Measurements from ENCODE around the gene ITPRID2. TPM values are rescaled to one million over a fixed set of nuclear protein-coding genes. Genes with fewer than 3 reads are reported as not detected.

The ITPRID2 gene
- polyA plus RNA-seq, 1 donor (not counting 4 experiments of a cell fraction or from before 2014, with no cell fraction given), result 146 TPM

GRCh38 chr2:181947273-181947672 is 55.7 kb downstream of the ITPRID2 start:
- DNase-seq (ENCODE audit: low read depth, low spot score) (no peak), FAIRE-seq (peak; percentile 58)
- Histone ChIP-seq H3K36me3 (ENCODE audit: control insufficient read depth in 2 of 2, extremely low read depth in 1 of 2, insufficient read depth in 2 of 2, low read length in 2 of 2) (no peaks in the 10 kb centered on the region), H3K4me3 (ENCODE audit: control insufficient read depth in 2 of 3, extremely low read depth in 1 of 3, insufficient read depth in 2 of 3, low read depth in 1 of 3, low read length in 3 of 3) (peak overlapping the region in 1 of 3 experiments; percentile 11), H3K4me2 (ENCODE audit: control insufficient read depth, extremely low read depth, insufficient read depth, low read depth, low read length) (peak overlapping the region; percentile 68), H4K20me1 (ENCODE audit: control insufficient read depth, extremely low read depth, insufficient read depth, low read length) (no peaks in the 10 kb centered on the region), H3K9ac (ENCODE audit: control insufficient read depth, extremely low read depth, insufficient read depth, low read length) (no peak overlapping the region), H3K79me2 (ENCODE audit: control insufficient read depth, insufficient read depth, low read length) (no peaks in the 10 kb centered on the region), H3K9me3 (ENCODE audit: control insufficient read depth, low read depth, low read length) (no peaks in the 10 kb centered on the region), H3K27ac (ENCODE audit: control insufficient read depth, insufficient read depth, low read length) (peak overlapping the region; percentile 42), H3K4me1 (ENCODE audit: control insufficient read depth, extremely low read depth, insufficient read depth, low read length) (peaks cover 30% of the 10 kb centered on the region), H3K9me1 (ENCODE audit: control insufficient read depth, extremely low read depth, insufficient read depth, low read length) (no peaks in the 10 kb centered on the region), H3K27me3 (ENCODE audit: control insufficient read depth, extremely low read depth, insufficient read depth, low read length) (no peaks in the 10 kb centered on the region), H2AFZ (ENCODE audit: control insufficient read depth, low read length) (no peak overlapping the region)
- dilution Hi-C loops (cut with MboI; ENCODE audit: extremely low pct_ligation_motif_present, low sequenced_read_pairs), result no loop called here
- TF ChIP-seq, protein P1, sequence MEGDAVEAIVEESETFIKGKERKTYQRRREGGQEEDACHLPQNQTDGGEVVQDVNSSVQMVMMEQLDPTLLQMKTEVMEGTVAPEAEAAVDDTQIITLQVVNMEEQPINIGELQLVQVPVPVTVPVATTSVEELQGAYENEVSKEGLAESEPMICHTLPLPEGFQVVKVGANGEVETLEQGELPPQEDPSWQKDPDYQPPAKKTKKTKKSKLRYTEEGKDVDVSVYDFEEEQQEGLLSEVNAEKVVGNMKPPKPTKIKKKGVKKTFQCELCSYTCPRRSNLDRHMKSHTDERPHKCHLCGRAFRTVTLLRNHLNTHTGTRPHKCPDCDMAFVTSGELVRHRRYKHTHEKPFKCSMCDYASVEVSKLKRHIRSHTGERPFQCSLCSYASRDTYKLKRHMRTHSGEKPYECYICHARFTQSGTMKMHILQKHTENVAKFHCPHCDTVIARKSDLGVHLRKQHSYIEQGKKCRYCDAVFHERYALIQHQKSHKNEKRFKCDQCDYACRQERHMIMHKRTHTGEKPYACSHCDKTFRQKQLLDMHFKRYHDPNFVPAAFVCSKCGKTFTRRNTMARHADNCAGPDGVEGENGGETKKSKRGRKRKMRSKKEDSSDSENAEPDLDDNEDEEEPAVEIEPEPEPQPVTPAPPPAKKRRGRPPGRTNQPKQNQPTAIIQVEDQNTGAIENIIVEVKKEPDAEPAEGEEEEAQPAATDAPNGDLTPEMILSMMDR (optimal IDR thresholded peaks at IDR 0.05 in 1 of 3, IDR thresholded peaks at IDR 0.05 in 1 of 3, conservative IDR thresholded peaks at IDR 0.05 in 1 of 3; ENCODE audit: extremely low read depth in 1 of 3, insufficient read depth in 2 of 3, low read length in 3 of 3), result no peak
- TF ChIP-seq EZH2 (IDR thresholded peaks at IDR 0.05; ENCODE audit: low read length), result no peak

- H3K4me2 ChIP-seq (ENCODE audit: control insufficient read depth, extremely low read depth, insufficient read depth, low read depth, low read length), result peak overlapping the region; percentile 68
- peaks cover 30% of the 10 kb centered on the region for H3K4me1 ChIP-seq (ENCODE audit: control insufficient read depth, extremely low read depth, insufficient read depth, low read length)
- H3K27ac ChIP-seq (ENCODE audit: control insufficient read depth, insufficient read depth, low read length), result peak overlapping the region; percentile 50
- FAIRE-seq (peak; percentile 23), DNase-seq (ENCODE audit: low read depth, low spot score) (no peak)
- H3K36me3 ChIP-seq (ENCODE audit: control insufficient read depth in 2 of 2, extremely low read depth in 1 of 2, insufficient read depth in 2 of 2, low read length in 2 of 2), result no peaks in the 10 kb centered on the region
- dilution Hi-C loops (cut with MboI; ENCODE audit: extremely low pct_ligation_motif_present, low sequenced_read_pairs), result no loop called here
- TF ChIP-seq EZH2 (IDR thresholded peaks at IDR 0.05; ENCODE audit: low read length), result no peak
- TF ChIP-seq, protein P1 (optimal IDR thresholded peaks at IDR 0.05 in 1 of 3, IDR thresholded peaks at IDR 0.05 in 1 of 3, conservative IDR thresholded peaks at IDR 0.05 in 1 of 3; ENCODE audit: extremely low read depth in 1 of 3, insufficient read depth in 2 of 3, low read length in 3 of 3), result no peak
- no peaks in the 10 kb centered on the region for H3K9me1 ChIP-seq (ENCODE audit: control insufficient read depth, extremely low read depth, insufficient read depth, low read length)
- no peaks in the 10 kb centered on the region for H3K79me2 ChIP-seq (ENCODE audit: control insufficient read depth, insufficient read depth, low read length)
- H4K20me1 ChIP-seq (ENCODE audit: control insufficient read depth, extremely low read depth, insufficient read depth, low read length), result no peaks in the 10 kb centered on the region
- H3K9me3 ChIP-seq (ENCODE audit: control insufficient read depth, low read depth, low read length), result no peaks in the 10 kb centered on the region
- H3K27me3 ChIP-seq (ENCODE audit: control insufficient read depth, extremely low read depth, insufficient read depth, low read length), result no peaks in the 10 kb centered on the region
- peak overlapping the region; percentile 72 for H2AFZ ChIP-seq (ENCODE audit: control insufficient read depth, low read length)
- no peak overlapping the region for H3K9ac ChIP-seq (ENCODE audit: control insufficient read depth, extremely low read depth, insufficient read depth, low read length)
- H3K4me3 ChIP-seq (ENCODE audit: control insufficient read depth in 2 of 3, extremely low read depth in 1 of 3, insufficient read depth in 2 of 3, low read depth in 1 of 3, low read length in 3 of 3), result no peak overlapping the region
Observed at GRCh38 chr2:181948227-181948626, 56.7 kb downstream of the ITPRID2 start.

All from keratinocyte (primary cell).